GM19240 (cell line): Measurements from ENCODE around the gene MYOM3.

ENCODE experiments used
- DNase-seq: peaks from one replicate; pipeline ENCODE4 v3.0.0; 2011; ENCODE audit warnings: low spot score; ENCODE audit not compliant: insufficient read length

MYOM3 gene

GRCh38 chr1:24096739-24097103 is 15.2 kb downstream of the MYOM3 start:
- no peak for DNase-seq

- DNase-seq: no peak
Measured at GRCh38 chr1:24096009-24096738, 15.8 kb downstream of the MYOM3 start.

GRCh38 chr1:24095140-24095859 is 16.6 kb downstream of the MYOM3 start:
- no peak for DNase-seq

- no peak for DNase-seq
Measured at GRCh38 chr1:24094554-24094953, 17.4 kb downstream of the MYOM3 start.

- DNase-seq: no peak
Measured at GRCh38 chr1:24093732-24094131, 18.2 kb downstream of the MYOM3 start.

GRCh38 chr1:24092979-24093378 is 19.0 kb downstream of the MYOM3 start:
- DNase-seq: no peak

GRCh38 chr1:24091971-24092482 is 19.9 kb downstream of the MYOM3 start:
- no peak for DNase-seq

- no peak for DNase-seq
Measured at GRCh38 chr1:24090736-24091135, 21.2 kb downstream of the MYOM3 start.

GRCh38 chr1:24089743-24090555 is 22.0 kb downstream of the MYOM3 start:
- no peak for DNase-seq

- no peak for DNase-seq
Measured at GRCh38 chr1:24089027-24089742, 22.8 kb downstream of the MYOM3 start.

GRCh38 chr1:24086466-24086865 is 25.5 kb downstream of the MYOM3 start:
- DNase-seq: no peak

- DNase-seq: no peak
Measured at GRCh38 chr1:24085546-24085945, 26.4 kb downstream of the MYOM3 start.

- DNase-seq: no peak
Measured at GRCh38 chr1:24085007-24085406, 26.9 kb downstream of the MYOM3 start.

- no peak for DNase-seq
Measured at GRCh38 chr1:24084050-24084449, 27.9 kb downstream of the MYOM3 start.

GRCh38 chr1:24082372-24082771 is 29.6 kb downstream of the MYOM3 start:
- no peak for DNase-seq

- DNase-seq: no peak
Measured at GRCh38 chr1:24081190-24081589, 30.7 kb downstream of the MYOM3 start.

- no peak for DNase-seq
Measured at GRCh38 chr1:24080131-24080530, 31.8 kb downstream of the MYOM3 start.

GRCh38 chr1:24077278-24077978 is 34.5 kb downstream of the MYOM3 start:
- DNase-seq: no peak

GRCh38 chr1:24075946-24076345 is 36.0 kb downstream of the MYOM3 start:
- no peak for DNase-seq

- no peak for DNase-seq
Measured at GRCh38 chr1:24075590-24075854, 36.4 kb downstream of the MYOM3 start.
